Measurements from ENCODE around the gene NRAP.

GRCh38 chr10:113550365-113550764 lies 113.5 kb downstream of the NRAP start:
- TF ChIP-seq CTCF (IDR thresholded peaks at IDR 0.05), result no peak
- no peak for TF ChIP-seq POLR2A (IDR thresholded peaks at IDR 0.05)
